Effector memory CD4-positive, alpha-beta T cell (primary cell): ENCODE data around the gene TYRP1.

ENCODE experiments used
- DNase-seq, 3 donors: peaks; one replicate each; pipeline ENCODE4 v3.0.0-alpha.2; 2020
- H3K27ac ChIP-seq: 2 replicates; pipeline ENCODE4 v1.7.0; 2013; ENCODE audit warnings: mild to moderate bottlenecking, low read length, moderate library complexity; ENCODE audit not compliant: insufficient read depth, poor library complexity, severe bottlenecking
- H3K27me3 ChIP-seq: replicated peaks from 2 replicates; pipeline ENCODE4 v1.7.0; 2013; ENCODE audit warnings: mild to moderate bottlenecking, low read length; ENCODE audit not compliant: insufficient read depth, control insufficient read depth, poor library complexity, severe bottlenecking
- H3K36me3 ChIP-seq: 2 replicates; pipeline ENCODE4 v1.7.0; 2013; ENCODE audit warnings: mild to moderate bottlenecking, low read length, moderate library complexity; ENCODE audit not compliant: control insufficient read depth, insufficient read depth
- H3K4me1 ChIP-seq: 2 replicates; pipeline ENCODE4 v1.7.0; 2013; ENCODE audit warnings: low read length, mild to moderate bottlenecking; ENCODE audit not compliant: control insufficient read depth, insufficient read depth, poor library complexity, severe bottlenecking
- H3K4me3 ChIP-seq: 2 replicates; pipeline ENCODE4 v1.7.0; 2013; ENCODE audit warnings: low read length, low read depth, mild to moderate bottlenecking; ENCODE audit not compliant: insufficient read depth, poor library complexity, severe bottlenecking
- H3K9me3 ChIP-seq: 2 replicates; pipeline ENCODE4 v1.7.0; 2013; ENCODE audit warnings: mild to moderate bottlenecking, low read length, moderate library complexity; ENCODE audit not compliant: control insufficient read depth

TYRP1 gene

GRCh38 chr9:12723409-12724028 is 30.3 kb downstream of the TYRP1 start:
- no peaks in the 10 kb centered on the region for H3K4me1 ChIP-seq
- no peaks in the 10 kb centered on the region for H3K9me3 ChIP-seq
- no peak overlapping the region for H3K27ac ChIP-seq
- no peaks in the 10 kb centered on the region for H3K27me3 ChIP-seq
- no peaks in the 10 kb centered on the region for H3K36me3 ChIP-seq
- H3K4me3 ChIP-seq = no peak overlapping the region
- no peak for DNase-seq

- Histone ChIP-seq H3K9me3 (no peaks in the 10 kb centered on the region), H3K27ac (no peak overlapping the region), H3K4me1 (no peaks in the 10 kb centered on the region), H3K36me3 (no peaks in the 10 kb centered on the region), H3K4me3 (no peak overlapping the region), H3K27me3 (no peaks in the 10 kb centered on the region)
- DNase-seq = no peak
These were observed 33.6 kb downstream of the TYRP1 start for GRCh38 chr9:12726795-12727194.

- H3K4me3 ChIP-seq = no peak overlapping the region
These were observed 37.0 kb downstream of the TYRP1 start for GRCh38 chr9:12730198-12730597.

GRCh38 chr9:12730927-12731326 is 37.7 kb downstream of the TYRP1 start:
- no peaks in the 10 kb centered on the region for H3K36me3 ChIP-seq
- no peaks in the 10 kb centered on the region for H3K27me3 ChIP-seq
- H3K9me3 ChIP-seq = no peaks in the 10 kb centered on the region
- no peak overlapping the region for H3K4me3 ChIP-seq
- H3K27ac ChIP-seq = no peak overlapping the region
- DNase-seq = no peak
- H3K4me1 ChIP-seq = no peaks in the 10 kb centered on the region

More at GRCh38 chr9:12730198-12730597, 37.0 kb downstream of the TYRP1 start:
- Histone ChIP-seq H3K4me1 (no peaks in the 10 kb centered on the region), H3K9me3 (no peaks in the 10 kb centered on the region), H3K27ac (no peak overlapping the region), H3K27me3 (no peaks in the 10 kb centered on the region), H3K36me3 (no peaks in the 10 kb centered on the region)
- DNase-seq = no peak

GRCh38 chr9:12732971-12733370 is 39.8 kb downstream of the TYRP1 start:
- Histone ChIP-seq H3K4me1 (no peaks in the 10 kb centered on the region), H3K36me3 (no peaks in the 10 kb centered on the region), H3K9me3 (no peaks in the 10 kb centered on the region), H3K27me3 (no peaks in the 10 kb centered on the region), H3K27ac (no peak overlapping the region), H3K4me3 (no peak overlapping the region)
- no peak for DNase-seq

- no peaks in the 10 kb centered on the region for H3K27me3 ChIP-seq
- no peaks in the 10 kb centered on the region for H3K9me3 ChIP-seq
- no peak for DNase-seq
- no peaks in the 10 kb centered on the region for H3K36me3 ChIP-seq
- H3K4me3 ChIP-seq = no peak overlapping the region
- H3K4me1 ChIP-seq = no peaks in the 10 kb centered on the region
- no peak overlapping the region for H3K27ac ChIP-seq
These were observed 42.5 kb downstream of the TYRP1 start for GRCh38 chr9:12735665-12736064.

- Histone ChIP-seq H3K27ac (no peak overlapping the region), H3K9me3 (no peaks in the 10 kb centered on the region)
- DNase-seq = no peak
These were observed 44.7 kb downstream of the TYRP1 start for GRCh38 chr9:12737871-12738270.

GRCh38 chr9:12739014-12739652 is 45.9 kb downstream of the TYRP1 start:
- H3K4me1 ChIP-seq = no peaks in the 10 kb centered on the region
- H3K27me3 ChIP-seq = no peaks in the 10 kb centered on the region
- no peak overlapping the region for H3K27ac ChIP-seq
- H3K36me3 ChIP-seq = no peaks in the 10 kb centered on the region
- DNase-seq = no peak
- H3K4me3 ChIP-seq = no peak overlapping the region
- no peaks in the 10 kb centered on the region for H3K9me3 ChIP-seq

More at GRCh38 chr9:12737871-12738270, 44.7 kb downstream of the TYRP1 start:
- Histone ChIP-seq H3K4me3 (no peak overlapping the region), H3K4me1 (no peaks in the 10 kb centered on the region), H3K27me3 (no peaks in the 10 kb centered on the region), H3K36me3 (no peaks in the 10 kb centered on the region)

- Histone ChIP-seq H3K4me1 (no peaks in the 10 kb centered on the region), H3K4me3 (no peak overlapping the region), H3K27ac (no peak overlapping the region), H3K27me3 (no peaks in the 10 kb centered on the region), H3K36me3 (no peaks in the 10 kb centered on the region), H3K9me3 (no peaks in the 10 kb centered on the region)
- DNase-seq = no peak
These were observed 47.7 kb downstream of the TYRP1 start for GRCh38 chr9:12740845-12741244.

GRCh38 chr9:12748016-12748415 is 54.8 kb downstream of the TYRP1 start:
- DNase-seq = no peak
- no peaks in the 10 kb centered on the region for H3K9me3 ChIP-seq
- no peak overlapping the region for H3K27ac ChIP-seq
- H3K4me3 ChIP-seq = no peak overlapping the region
- H3K36me3 ChIP-seq = no peaks in the 10 kb centered on the region
- no peaks in the 10 kb centered on the region for H3K4me1 ChIP-seq
- H3K27me3 ChIP-seq = no peaks in the 10 kb centered on the region
